Chondrocyte (in vitro differentiated cells): ENCODE results near the gene TBXA2R. TPM values are rescaled to one million over a fixed set of nuclear protein-coding genes. Genes with fewer than 3 reads are reported as not detected.

ENCODE experiments used
- DNase-seq: peaks from one replicate; pipeline ENCODE4 v3.0.0; 2021; ENCODE audit warnings: mixed read lengths, low spot score
- H3K27ac Mint-ChIP-seq: one replicate; pipeline ENCODE4 v1.8.0; 2021; ENCODE audit warnings: mild to moderate bottlenecking, moderate library complexity, mixed read lengths; ENCODE audit not compliant: unreplicated experiment
- H3K27me3 Mint-ChIP-seq: 2 replicates; pipeline ENCODE4 v1.8.0; 2021; ENCODE audit warnings: low read depth, mixed read lengths
- H3K36me3 Mint-ChIP-seq: 2 replicates; pipeline ENCODE4 v1.8.0; 2021; ENCODE audit warnings: low read depth, mixed read lengths
- H3K4me1 Mint-ChIP-seq: 2 replicates; pipeline ENCODE4 v1.8.0; 2021; ENCODE audit warnings: low read depth, mild to moderate bottlenecking, mixed read lengths
- H3K4me3 Mint-ChIP-seq: one replicate; pipeline ENCODE4 v1.8.0; 2021; ENCODE audit warnings: mild to moderate bottlenecking, moderate library complexity, mixed read lengths; ENCODE audit not compliant: unreplicated experiment
- H3K9me3 Mint-ChIP-seq: 2 replicates; pipeline ENCODE4 v1.8.0; 2021; ENCODE audit warnings: low read depth, mixed read lengths
- CTCF ChIP-seq: fragments of 200-600 bp; sonication (generic); IDR thresholded peaks from 2 replicates; pipeline ENCODE4 v1.5.0; 2021; ENCODE audit warnings: antibody characterized with exemption, mild to moderate bottlenecking, moderate library complexity
- total RNA-seq: library from RNA; stranded (reverse); gene quantifications from 3 replicates; pipeline ENCODE4 v1.2.1, GENCODE V29; 2021

TBXA2R gene
- total RNA-seq, 1 donor from 2014 or later = 5.8 TPM

GRCh38 chr19:3577723-3578344 is 28.8 kb downstream of the TBXA2R start:
- no peak overlapping the region for H3K27ac Mint-ChIP-seq
- H3K36me3 Mint-ChIP-seq = peaks cover 6% of the 10 kb centered on the region
- DNase-seq = no peak
- no peaks in the 10 kb centered on the region for H3K9me3 Mint-ChIP-seq
- no peaks in the 10 kb centered on the region for H3K27me3 Mint-ChIP-seq
- no peak overlapping the region for H3K4me3 Mint-ChIP-seq
- peaks cover 26% of the 10 kb centered on the region for H3K4me1 Mint-ChIP-seq
- no peak for TF ChIP-seq CTCF

GRCh38 chr19:3576696-3577443 is 29.8 kb downstream of the TBXA2R start:
- H3K9me3 Mint-ChIP-seq = no peaks in the 10 kb centered on the region
- TF ChIP-seq CTCF = no peak
- H3K27me3 Mint-ChIP-seq = no peaks in the 10 kb centered on the region
- no peak for DNase-seq
- no peak overlapping the region for H3K4me3 Mint-ChIP-seq
- no peak overlapping the region for H3K27ac Mint-ChIP-seq
- peaks cover 30% of the 10 kb centered on the region for H3K4me1 Mint-ChIP-seq
- H3K36me3 Mint-ChIP-seq = peaks cover 6% of the 10 kb centered on the region

GRCh38 chr19:3575949-3576673 is 30.6 kb downstream of the TBXA2R start:
- peaks cover 6% of the 10 kb centered on the region for H3K36me3 Mint-ChIP-seq
- DNase-seq = no peak
- no peak for TF ChIP-seq CTCF
- H3K27ac Mint-ChIP-seq = no peak overlapping the region
- no peak overlapping the region for H3K4me3 Mint-ChIP-seq
- H3K9me3 Mint-ChIP-seq = no peaks in the 10 kb centered on the region
- peaks cover 34% of the 10 kb centered on the region for H3K4me1 Mint-ChIP-seq
- H3K27me3 Mint-ChIP-seq = no peaks in the 10 kb centered on the region

GRCh38 chr19:3575260-3575741 is 31.4 kb downstream of the TBXA2R start:
- TF ChIP-seq CTCF = peak; percentile 70
- no peak overlapping the region for H3K4me3 Mint-ChIP-seq
- H3K4me1 Mint-ChIP-seq = peaks cover 25% of the 10 kb centered on the region
- peaks cover 6% of the 10 kb centered on the region for H3K36me3 Mint-ChIP-seq
- no peak for DNase-seq
- H3K27me3 Mint-ChIP-seq = no peaks in the 10 kb centered on the region
- H3K9me3 Mint-ChIP-seq = no peaks in the 10 kb centered on the region
- no peak overlapping the region for H3K27ac Mint-ChIP-seq
